Lung (tissue), 12 donors: Measurements from ENCODE around the gene FZD10. TPM values are rescaled to one million over a fixed set of nuclear protein-coding genes. Genes with fewer than 3 reads are reported as not detected.

Source experiments
- ATAC-seq: fragments of 200-7000 bp; cut with Tn5 transposase; one replicate; pipeline ENCODE4 v1.9.1; 2020; ENCODE audit warnings: moderate number of reproducible peaks; ENCODE audit not compliant: insufficient read depth, low FRiP score
- DNase-seq, 3 donors: peaks; one replicate each; pipeline ENCODE4 v3.0.0-alpha.2; 2013 to 2017
- H3K27ac ChIP-seq, 2 donors: one replicate each; pipeline ENCODE4 v1.5.1; 2013; ENCODE audit warnings: mild to moderate bottlenecking in 2 of 2, moderate library complexity in 2 of 2, control low read depth in 1 of 2, inconsistent platforms in 1 of 2, low read depth in 1 of 2, low read length in 1 of 2
- H3K27me3 ChIP-seq, 3 donors: one replicate each; pipeline ENCODE4 v1.5.1; 2013; ENCODE audit warnings: low read length in 2 of 3; ENCODE audit not compliant: control insufficient read depth in 3 of 3, insufficient read depth in 3 of 3
- H3K36me3 ChIP-seq, 4 donors: one replicate each; pipeline ENCODE4 v1.5.1; 2013; ENCODE audit warnings: low read length in 4 of 4, mild to moderate bottlenecking in 1 of 4, moderate library complexity in 1 of 4; ENCODE audit not compliant: control insufficient read depth in 4 of 4, insufficient read depth in 4 of 4
- H3K4me1 ChIP-seq, 5 donors: one replicate each; pipeline ENCODE4 v1.5.1; 2013; ENCODE audit warnings: low read length in 5 of 5, mild to moderate bottlenecking in 2 of 5, moderate library complexity in 1 of 5; ENCODE audit not compliant: control insufficient read depth in 5 of 5, insufficient read depth in 5 of 5
- H3K4me3 ChIP-seq: one replicate; pipeline ENCODE4 v1.5.1; 2013; ENCODE audit warnings: mild to moderate bottlenecking, control low read depth, moderate library complexity
- H3K9ac ChIP-seq, 2 donors: one replicate each; pipeline ENCODE4 v1.5.1; 2013; ENCODE audit warnings: low read length in 2 of 2, control low read depth in 1 of 2; ENCODE audit not compliant: insufficient read depth in 1 of 2
- H3K9me3 ChIP-seq, 4 donors: one replicate each; pipeline ENCODE4 v1.5.1; 2013; ENCODE audit warnings: low read length in 3 of 4, mild to moderate bottlenecking in 1 of 4, moderate library complexity in 1 of 4; ENCODE audit not compliant: control insufficient read depth in 4 of 4, insufficient read depth in 3 of 4
- CTCF ChIP-seq: IDR thresholded peaks from 2 replicates; pipeline ENCODE4 v1.5.1; 2012; ENCODE audit warnings: mild to moderate bottlenecking; ENCODE audit errors: control extremely low read depth, extremely low read depth
- WGBS, 2 donors: extraction: QIAGEN DNeasy Blood & Tissue Kit; methylation state at CpG; one replicate each; pipeline ENCODE4 v1.1.7; 2013; 5-methylcytosine and 5-hydroxymethylcytosine counted together
- polyA plus RNA-seq, 2 donors: library from polyadenylated mRNA; stranded (reverse); fragments of 200-250 nt; gene quantifications; one replicate each; pipeline ENCODE4 v1.2.1, GENCODE V29; 2013
- total RNA-seq, 2 donors: library from RNA; depleted of rRNA in 1 of 2; stranded (reverse); fragments of >200 nt in 1 of 2; gene quantifications; one replicate each; pipeline ENCODE4 v1.2.1, GENCODE V29; 2014 to 2021
- donor health status: control.
- donor health status: control.
- donor health status: Bipolar disorder and iron deficiency.
- donor health status: healthy.
- donor health status: DM: yes; HTN: yes; CAD: no.

Gene FZD10
- total and polyA plus RNA-seq, 4 donors, result 0.49 to 1.8 (median 1.1) TPM

GRCh38 chr12:130202201-130202600, 39.9 kb downstream of the FZD10 start:
- H3K36me3 ChIP-seq, result no peaks in the 10 kb centered on the region
- TF ChIP-seq CTCF, result no peak
- no peak overlapping the region for H3K27ac ChIP-seq
- DNase-seq, result no peak
- peaks cover 0 to 12% (median 4%) of the 10 kb centered on the region in 3 donors for H3K27me3 ChIP-seq
- no peaks in the 10 kb centered on the region for H3K4me1 ChIP-seq
- ATAC-seq, result no peak
- 78 to 82% methylated on average over 6 of the region's 6 CpGs for WGBS, 2 donors
- H3K4me3 ChIP-seq, result no peak overlapping the region
- H3K9ac ChIP-seq, result no peak overlapping the region
- H3K9me3 ChIP-seq, result peaks cover 0 to 11% (median 0%) of the 10 kb centered on the region in 4 donors

GRCh38 chr12:130203151-130203550, 40.9 kb downstream of the FZD10 start:
- no peak overlapping the region for H3K4me3 ChIP-seq
- DNase-seq (peak in 2 of 3 donors; percentile 31 to 34), ATAC-seq (no peak)
- TF ChIP-seq CTCF, result no peak
- no peaks in the 10 kb centered on the region for H3K36me3 ChIP-seq
- H3K4me1 ChIP-seq, result no peaks in the 10 kb centered on the region
- H3K9ac ChIP-seq, result no peak overlapping the region
- peaks cover 0 to 9% (median 0%) of the 10 kb centered on the region in 3 donors for H3K27me3 ChIP-seq
- 37 to 41% methylated on average over 11 of the region's 11 CpGs for WGBS, 2 donors
- H3K9me3 ChIP-seq, result peaks cover 0 to 11% (median 0%) of the 10 kb centered on the region in 4 donors
- no peak overlapping the region for H3K27ac ChIP-seq

- TF ChIP-seq CTCF, result no peak
- 79 to 85% methylated on average over 12 of the region's 12 CpGs for WGBS, 2 donors
- DNase-seq, result no peak
- Histone ChIP-seq H3K9me3 (peaks cover 0 to 11% (median 0%) of the 10 kb centered on the region in 4 donors), H3K36me3 (no peaks in the 10 kb centered on the region), H3K4me3 (no peak overlapping the region), H3K4me1 (no peaks in the 10 kb centered on the region), H3K27me3 (peaks cover 0 to 7% (median 0%) of the 10 kb centered on the region in 3 donors), H3K27ac (no peak overlapping the region), H3K9ac (no peak overlapping the region)
- no peak for ATAC-seq
Observed at GRCh38 chr12:130204541-130204953, 42.3 kb downstream of the FZD10 start.

- no peak overlapping the region for H3K9ac ChIP-seq
- H3K4me3 ChIP-seq, result no peak overlapping the region
- no peaks in the 10 kb centered on the region for H3K4me1 ChIP-seq
- WGBS, 2 donors, result 64 to 70% methylated on average over 6 of the region's 6 CpGs
- H3K27me3 ChIP-seq, result peaks cover 0 to 2% (median 0%) of the 10 kb centered on the region in 3 donors
- TF ChIP-seq CTCF, result no peak
- no peak overlapping the region for H3K27ac ChIP-seq
- H3K9me3 ChIP-seq, result peaks cover 0 to 10% (median 0%) of the 10 kb centered on the region in 4 donors
- no peak for DNase-seq
- no peaks in the 10 kb centered on the region for H3K36me3 ChIP-seq
- no peak for ATAC-seq
Observed at GRCh38 chr12:130205495-130205894, 43.2 kb downstream of the FZD10 start.
